Activated naive CD8-positive, alpha-beta T cell treated with anti-CD3 and anti-CD28 coated beads for 36 hours (primary cell): Measurements from ENCODE around the gene RNASE1. TPM values are rescaled to one million over a fixed set of nuclear protein-coding genes. Genes with fewer than 3 reads are reported as not detected.
"Not testable (repeated sequence)": the region's sequence is repeated elsewhere in the genome, so short reads cannot be mapped to it uniquely, and the experiment has no call there.

Experiments used
- DNase-seq: peaks from one replicate; pipeline ENCODE4 v3.0.0; 2021
- H3K27ac Mint-ChIP-seq: one replicate; pipeline ENCODE4 v1.8.0; 2022; ENCODE audit warnings: mild to moderate bottlenecking, moderate library complexity, mixed read lengths
- H3K27me3 Mint-ChIP-seq: one replicate; pipeline ENCODE4 v1.8.0; 2022; ENCODE audit warnings: mild to moderate bottlenecking, mixed read lengths
- H3K36me3 Mint-ChIP-seq: one replicate; pipeline ENCODE4 v1.8.0; 2021; ENCODE audit warnings: mild to moderate bottlenecking, mixed read lengths
- H3K4me1 Mint-ChIP-seq: one replicate; pipeline ENCODE4 v1.8.0; 2021; ENCODE audit warnings: mixed read lengths
- H3K4me3 Mint-ChIP-seq: one replicate; pipeline ENCODE4 v1.8.0; 2022; ENCODE audit warnings: mild to moderate bottlenecking, moderate library complexity, mixed read lengths
- H3K9me3 Mint-ChIP-seq: one replicate; pipeline ENCODE4 v1.8.0; 2022; ENCODE audit warnings: mixed read lengths
- total RNA-seq, 2 experiments: library from RNA; stranded (reverse); gene quantifications; one replicate each; pipeline ENCODE4 v1.2.3, GENCODE V29; 2021

The RNASE1 gene
- not detected for total RNA-seq

DNA sequence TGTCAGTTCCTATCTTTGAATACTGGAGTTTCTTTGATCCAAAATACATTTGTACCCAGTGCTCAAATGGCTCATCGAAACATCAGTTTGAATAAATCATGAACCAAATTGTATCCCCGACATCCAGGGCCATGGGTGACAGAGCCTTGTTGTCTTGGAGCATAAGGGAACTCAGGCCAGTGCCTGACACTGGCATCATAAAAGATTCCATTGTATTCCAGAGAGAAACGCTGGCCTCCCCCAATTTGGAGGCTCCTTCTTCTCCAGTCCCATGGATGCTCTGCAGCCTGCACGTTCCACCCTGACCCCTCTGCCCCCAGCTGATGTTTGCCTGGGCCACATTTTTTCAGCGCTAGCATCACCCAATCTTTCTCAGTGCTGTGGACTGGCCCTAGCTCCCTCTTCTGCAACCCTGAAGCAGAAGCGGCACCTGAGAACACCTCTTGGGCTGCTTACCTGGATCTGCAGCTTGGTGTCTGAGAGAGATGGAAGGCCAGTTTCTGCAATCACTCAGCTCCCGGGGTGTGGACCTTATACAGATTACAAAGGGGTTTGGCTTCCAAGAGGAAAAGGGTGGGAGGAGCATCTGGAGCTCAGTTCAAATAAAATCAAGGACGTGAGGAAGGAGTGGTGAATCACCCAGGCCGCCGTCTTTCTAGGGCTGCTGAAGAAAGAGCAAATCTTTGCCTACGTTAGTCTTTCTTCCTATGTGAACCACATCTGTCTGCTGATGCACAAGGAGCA, at the start of gene RNASE1:
Gene RNASE1, minus strand, starts transcription at position 504 of the 744 bp plus-strand sequence. CDS start 776 bp downstream, outside the sequence.
- DNase-seq, result no peak
- Mint-ChIP-seq H3K9me3 (no peaks in the 10 kb centered on the region), H3K27ac (no peak within 1 kb of the TSS), H3K27me3 (peaks cover 6% of the 10 kb centered on the region), H3K4me3 (no peak within 1 kb of the TSS), H3K4me1 (no peaks in the 10 kb centered on the region), H3K36me3 (no peaks in the 10 kb centered on the region)

DNA sequence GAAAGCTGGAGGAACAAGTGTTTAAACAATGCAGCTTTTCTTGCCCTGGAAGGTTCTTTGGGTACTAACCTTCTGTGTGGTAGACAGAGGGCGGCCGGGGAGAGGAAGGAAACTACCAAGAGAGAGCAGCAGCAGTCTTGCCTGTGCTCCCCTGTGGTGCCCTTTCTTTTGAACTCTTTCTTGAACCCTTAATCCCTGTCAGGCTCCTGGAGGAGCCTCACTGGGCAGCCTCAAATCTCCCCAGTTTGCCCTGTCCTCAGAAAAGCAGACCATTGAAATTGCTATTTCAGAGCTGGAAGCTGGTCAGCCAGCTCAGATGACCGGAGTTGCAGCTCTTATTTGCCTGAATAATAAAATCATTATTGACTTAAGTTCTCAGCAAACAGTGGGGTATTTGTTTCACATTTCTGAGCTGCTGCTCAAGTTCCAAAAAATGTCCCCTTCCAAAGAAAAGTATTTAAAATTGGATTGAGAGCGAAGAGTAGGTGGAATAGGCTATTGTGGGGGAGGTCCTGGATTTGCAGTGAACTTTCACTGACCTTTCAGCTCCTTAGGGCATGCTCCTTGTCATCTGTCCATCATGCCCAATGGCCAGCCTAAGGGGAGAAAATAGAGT, 46.4 kb upstream of the RNASE1 start:
- H3K27me3 Mint-ChIP-seq, result no peaks in the 10 kb centered on the region
- H3K4me1 Mint-ChIP-seq, result no peaks in the 10 kb centered on the region
- DNase-seq, result no peak
- no peaks in the 10 kb centered on the region for H3K9me3 Mint-ChIP-seq
- no peak overlapping the region for H3K4me3 Mint-ChIP-seq
- H3K27ac Mint-ChIP-seq, result no peak overlapping the region
- H3K36me3 Mint-ChIP-seq, result no peaks in the 10 kb centered on the region

DNA sequence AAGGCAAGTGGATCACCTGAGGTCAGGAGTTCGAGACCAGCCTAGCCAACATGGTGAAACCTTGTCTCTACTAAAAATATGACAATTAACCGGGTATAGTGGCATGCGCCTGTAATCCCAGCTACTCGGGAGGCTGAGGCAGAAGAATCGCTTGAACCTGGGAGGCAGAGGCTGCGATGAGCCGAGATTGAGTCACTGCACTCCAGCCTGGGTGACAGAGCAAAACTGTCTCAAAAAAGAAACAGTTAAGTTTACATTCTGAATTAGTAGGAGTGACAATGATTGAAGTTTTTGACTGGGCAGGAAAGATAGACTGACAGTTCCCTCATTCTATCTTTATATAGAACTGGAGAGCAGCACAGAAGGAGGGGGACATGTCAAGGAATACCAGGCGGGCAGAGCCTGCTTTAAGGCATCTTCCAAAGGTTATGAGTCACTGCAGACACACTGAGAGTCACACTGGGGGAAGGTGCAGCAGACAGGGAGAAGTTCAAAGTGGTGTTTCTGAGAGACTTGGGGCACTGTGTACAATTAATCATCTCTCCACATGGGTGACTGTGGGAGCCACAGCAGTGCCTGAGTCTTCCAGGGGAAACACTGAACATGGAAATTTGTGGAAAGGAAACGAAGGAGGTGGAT, 45.8 kb upstream of the RNASE1 start:
- no peaks in the 10 kb centered on the region for H3K27me3 Mint-ChIP-seq
- no peak overlapping the region for H3K4me3 Mint-ChIP-seq
- H3K4me1 Mint-ChIP-seq, result no peaks in the 10 kb centered on the region
- DNase-seq, result no peak
- no peak overlapping the region for H3K27ac Mint-ChIP-seq
- no peaks in the 10 kb centered on the region for H3K36me3 Mint-ChIP-seq
- no peaks in the 10 kb centered on the region for H3K9me3 Mint-ChIP-seq

DNA sequence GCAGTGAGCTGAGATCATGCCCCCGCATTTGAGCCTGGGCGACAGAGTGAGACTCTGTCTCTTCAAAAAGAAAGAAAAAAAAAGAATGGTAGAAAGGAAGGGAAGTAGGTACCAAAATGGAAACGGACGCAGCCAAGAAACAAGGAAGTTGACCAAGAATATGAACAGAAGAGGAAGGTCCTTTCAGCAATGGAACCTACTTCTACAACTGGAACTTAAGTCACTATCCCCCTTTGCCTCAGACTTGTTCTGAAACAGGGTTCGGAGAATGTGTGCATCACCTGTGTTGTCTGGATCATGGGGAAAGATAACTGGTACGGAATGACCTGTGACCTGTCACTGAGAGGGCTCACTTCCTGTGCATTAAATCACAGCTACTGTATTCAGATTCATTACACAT, 43.9 kb upstream of the RNASE1 start:
- Mint-ChIP-seq H3K9me3 (no peaks in the 10 kb centered on the region), H3K27ac (no peak overlapping the region), H3K4me3 (no peak overlapping the region), H3K36me3 (no peaks in the 10 kb centered on the region), H3K27me3 (no peaks in the 10 kb centered on the region), H3K4me1 (no peaks in the 10 kb centered on the region)
- no peak for DNase-seq

DNA sequence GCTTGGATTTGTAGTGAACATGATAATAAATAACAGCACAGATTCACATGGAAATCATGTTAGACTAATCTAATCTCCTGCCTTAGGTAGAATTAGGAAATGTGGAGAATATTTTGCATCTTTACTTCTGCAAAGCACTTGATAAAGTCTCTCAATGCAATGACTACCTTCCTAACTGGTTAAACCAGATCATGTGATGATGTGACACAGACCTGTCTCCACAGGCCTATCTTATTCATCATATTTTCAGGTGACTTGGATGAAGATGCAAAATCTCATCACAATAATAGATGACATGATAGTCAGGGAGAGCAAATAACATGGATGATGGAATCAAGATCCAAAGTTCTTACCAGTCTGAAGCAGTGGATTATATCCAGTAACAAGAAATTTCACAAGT, 38.5 kb upstream of the RNASE1 start:
- Mint-ChIP-seq H3K4me1 (no peaks in the 10 kb centered on the region), H3K27me3 (no peaks in the 10 kb centered on the region), H3K9me3 (no peaks in the 10 kb centered on the region), H3K4me3 (no peak overlapping the region), H3K36me3 (no peaks in the 10 kb centered on the region), H3K27ac (no peak overlapping the region)
- no peak for DNase-seq

DNA sequence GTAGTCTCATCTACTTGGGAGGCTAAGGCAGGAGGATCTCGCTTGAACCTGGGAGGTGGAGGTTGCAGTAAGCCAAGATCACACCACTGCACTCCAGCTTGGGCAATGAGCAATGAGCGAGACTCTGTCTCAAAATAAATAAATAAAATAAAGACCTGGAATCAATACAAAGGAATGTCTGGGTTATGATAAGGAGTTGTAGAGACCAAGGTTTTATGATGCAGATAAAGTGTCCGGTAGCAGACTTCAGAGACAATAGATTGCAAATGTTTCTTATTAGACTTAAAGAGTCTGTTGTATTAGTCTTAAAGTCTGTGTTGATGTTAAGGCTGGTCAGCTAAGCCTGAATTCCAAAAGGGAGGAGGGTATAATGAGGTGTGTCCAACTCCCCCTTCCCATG, 35.2 kb upstream of the RNASE1 start:
- Mint-ChIP-seq H3K4me3 (no peak overlapping the region), H3K9me3 (no peaks in the 10 kb centered on the region), H3K4me1 (no peaks in the 10 kb centered on the region), H3K36me3 (no peaks in the 10 kb centered on the region), H3K27me3 (no peaks in the 10 kb centered on the region), H3K27ac (no peak overlapping the region)
- DNase-seq, result no peak

DNA sequence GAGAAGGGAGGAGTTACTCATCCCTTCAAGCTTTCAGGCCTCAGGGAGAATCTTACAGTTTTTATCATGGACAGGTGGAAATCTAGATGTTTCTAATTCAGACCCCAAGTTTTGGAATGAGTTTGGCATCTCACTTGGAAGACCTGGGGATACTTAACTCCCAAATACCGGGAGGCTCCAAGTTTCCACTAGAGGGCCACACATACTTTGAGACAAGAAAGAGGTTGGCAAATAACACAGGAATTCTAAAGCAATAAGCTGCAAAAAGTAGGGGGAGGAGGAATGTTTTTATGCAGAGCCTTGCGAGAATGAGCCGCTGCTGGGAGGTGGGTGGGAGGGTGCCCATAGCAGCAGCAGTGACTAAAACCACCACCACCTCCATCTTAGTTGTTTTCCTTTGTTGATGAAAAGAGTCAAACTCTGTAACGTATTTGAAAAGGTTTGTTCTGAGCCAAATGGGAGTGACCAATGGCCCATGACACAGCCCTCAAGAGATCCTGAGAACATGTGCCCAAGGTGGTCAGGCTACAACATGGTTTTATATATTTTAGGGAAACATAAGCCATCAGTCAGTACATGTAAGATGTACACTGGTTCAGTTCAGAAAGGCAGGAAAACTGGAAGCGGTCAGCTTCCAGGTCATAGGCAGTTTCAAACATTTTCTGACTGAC, 34.2 kb upstream of the RNASE1 start:
- Mint-ChIP-seq H3K9me3 (no peaks in the 10 kb centered on the region), H3K27ac (no peak overlapping the region)

DNA sequence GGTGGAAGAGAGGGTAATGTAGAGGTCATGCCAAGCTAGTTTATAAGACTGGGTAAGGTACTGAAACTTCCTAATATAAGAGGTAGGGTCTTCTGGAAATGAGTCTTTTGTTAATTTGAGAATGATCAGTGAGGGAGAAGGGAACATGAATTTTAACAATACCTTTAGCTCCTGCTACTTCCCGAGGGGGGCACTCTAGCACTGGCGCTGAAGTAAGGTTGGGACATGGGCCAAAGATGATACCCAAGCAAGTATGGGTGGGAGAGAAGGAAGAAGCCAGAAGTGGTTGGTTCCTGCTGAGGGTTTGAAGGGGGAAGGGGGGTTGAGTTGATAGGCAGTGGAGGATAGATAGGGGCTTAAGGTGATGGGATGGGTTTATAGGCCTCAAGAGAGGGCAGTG, 32.3 kb upstream of the RNASE1 start:
- DNase-seq, result no peak
- Mint-ChIP-seq H3K4me3 (no peak overlapping the region), H3K36me3 (no peaks in the 10 kb centered on the region), H3K27me3 (no peaks in the 10 kb centered on the region), H3K27ac (no peak overlapping the region), H3K4me1 (no peaks in the 10 kb centered on the region), H3K9me3 (no peaks in the 10 kb centered on the region)

More for the DNA sequence above, 34.2 kb upstream of the RNASE1 start:
- no peaks in the 10 kb centered on the region for H3K4me1 Mint-ChIP-seq
- DNase-seq, result no peak
- H3K4me3 Mint-ChIP-seq, result no peak overlapping the region
- H3K36me3 Mint-ChIP-seq, result no peaks in the 10 kb centered on the region
- H3K27me3 Mint-ChIP-seq, result no peaks in the 10 kb centered on the region

DNA sequence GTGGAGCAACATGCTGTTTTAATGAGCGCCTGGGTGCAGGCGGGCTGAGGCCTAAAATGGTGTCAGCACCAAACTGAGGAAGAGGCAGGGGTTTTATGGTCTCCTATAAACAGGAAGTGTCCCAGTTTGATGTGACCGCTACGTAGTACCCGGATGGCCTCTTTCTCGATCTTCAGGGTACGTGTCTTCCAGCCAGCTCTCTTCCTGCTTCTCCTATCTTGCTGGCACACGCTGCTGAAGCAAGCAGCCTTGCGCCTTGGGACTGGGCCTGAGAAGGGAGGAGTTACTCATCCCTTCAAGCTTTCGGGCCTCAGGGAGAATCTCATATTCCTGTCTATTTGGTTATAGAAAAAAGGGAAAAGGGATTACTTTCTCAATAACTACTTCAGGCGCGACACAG, 28.2 kb upstream of the RNASE1 start:
- Mint-ChIP-seq H3K4me1 (no peaks in the 10 kb centered on the region), H3K27ac (no peak overlapping the region), H3K36me3 (no peaks in the 10 kb centered on the region), H3K9me3 (peaks cover 4% of the 10 kb centered on the region), H3K27me3 (no peaks in the 10 kb centered on the region), H3K4me3 (no peak overlapping the region)
- DNase-seq, result no peak

DNA sequence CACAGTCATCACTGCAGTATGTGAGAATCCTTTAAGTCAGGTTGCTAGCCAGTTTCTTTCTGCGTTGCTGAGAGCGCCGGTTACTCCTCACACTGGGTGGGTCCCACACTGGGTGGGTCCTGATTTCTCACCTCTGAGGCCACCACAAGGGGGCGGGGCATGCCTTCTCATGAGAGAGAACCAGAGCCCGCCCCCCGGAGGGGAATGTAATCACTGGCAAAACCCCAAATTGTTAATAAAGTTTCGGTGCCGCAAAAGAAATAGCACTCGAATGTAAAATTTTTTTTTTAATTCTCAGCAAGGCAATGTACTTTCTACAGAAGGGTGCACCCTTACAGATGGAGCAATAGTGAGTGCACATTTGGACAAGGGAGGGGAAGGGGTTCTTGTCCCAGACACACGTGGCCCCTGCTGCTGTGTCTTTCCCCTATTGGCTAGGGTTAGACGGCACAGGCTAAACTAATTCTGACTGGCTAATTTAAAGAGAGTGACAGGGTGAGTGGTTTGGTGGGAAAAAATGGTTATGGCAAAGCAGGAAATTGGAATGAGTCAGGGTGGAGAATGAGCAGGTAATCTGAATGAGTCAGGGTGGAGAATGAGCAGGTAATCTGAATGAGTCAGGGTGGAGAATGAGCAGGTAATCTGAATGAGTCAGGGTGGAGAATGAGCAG, 25.5 kb upstream of the RNASE1 start:
- not testable (repeated sequence) for H3K27me3 Mint-ChIP-seq, H3K4me1 Mint-ChIP-seq, DNase-seq, H3K27ac Mint-ChIP-seq, H3K9me3 Mint-ChIP-seq, H3K4me3 Mint-ChIP-seq, H3K36me3 Mint-ChIP-seq

DNA sequence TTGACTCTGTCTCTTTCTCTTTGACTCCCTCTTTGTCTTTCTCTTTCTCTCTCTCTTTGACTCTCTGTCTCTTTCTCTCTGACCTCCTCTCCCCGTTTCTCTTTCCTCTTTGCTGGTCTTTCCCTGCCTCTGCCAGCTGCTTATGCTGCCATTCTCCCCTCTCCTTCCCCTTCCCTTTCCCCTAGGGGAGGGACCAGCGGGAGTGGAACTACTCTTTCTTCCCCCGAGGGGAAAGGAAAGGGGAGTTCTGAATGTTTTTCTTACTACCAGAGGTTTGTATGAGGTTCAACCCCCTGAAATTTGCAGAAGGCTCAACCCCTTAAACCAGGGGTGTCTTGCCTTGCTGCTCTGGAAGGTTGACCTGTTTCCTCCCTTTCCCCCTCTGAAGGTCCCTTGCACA, 24.7 kb upstream of the RNASE1 start:
- no peak overlapping the region for H3K4me3 Mint-ChIP-seq
- peaks cover 4% of the 10 kb centered on the region for H3K27me3 Mint-ChIP-seq
- H3K27ac Mint-ChIP-seq, result no peak overlapping the region
- peaks cover 4% of the 10 kb centered on the region for H3K9me3 Mint-ChIP-seq
- no peaks in the 10 kb centered on the region for H3K36me3 Mint-ChIP-seq
- DNase-seq, result no peak
- no peaks in the 10 kb centered on the region for H3K4me1 Mint-ChIP-seq

DNA sequence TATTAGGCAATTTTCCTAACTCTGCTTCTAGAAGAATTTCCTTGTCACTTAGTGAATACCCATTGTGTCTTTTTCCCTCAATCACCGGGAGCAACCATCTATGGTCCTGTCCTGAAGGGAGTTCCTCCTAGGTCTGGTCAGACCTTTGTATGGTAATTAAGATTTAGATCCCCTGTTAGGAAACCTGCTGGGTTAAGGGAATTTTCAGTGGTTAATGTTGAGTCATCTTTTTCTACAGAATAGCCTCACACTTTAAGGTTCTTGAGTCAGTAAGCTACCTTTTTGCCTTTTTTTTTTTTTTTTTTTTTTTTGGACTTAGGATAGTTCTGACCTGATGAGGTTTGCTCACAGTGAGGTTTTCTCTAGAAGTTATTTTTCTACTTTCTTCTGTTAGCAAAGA, 24.0 kb upstream of the RNASE1 start:
- not testable (repeated sequence) for H3K27ac Mint-ChIP-seq

DNA sequence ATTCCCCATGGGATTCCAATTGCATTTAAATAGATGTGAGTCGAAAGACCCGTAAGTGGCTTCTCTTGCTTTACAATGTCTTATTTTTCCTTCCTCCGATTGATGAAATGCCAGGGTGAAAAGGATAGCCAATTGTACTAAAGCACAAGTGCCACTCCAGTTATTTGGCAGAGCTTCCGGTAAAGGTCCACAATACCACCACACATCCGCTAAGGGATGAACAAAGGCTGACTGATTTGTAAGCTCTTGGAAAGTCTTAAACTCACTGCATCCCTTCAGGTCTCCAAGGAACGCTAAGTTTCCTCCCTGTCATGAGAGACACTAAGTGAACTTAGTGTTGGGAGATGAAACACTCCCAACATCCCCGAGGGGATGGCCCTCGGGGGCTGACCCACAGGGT, 21.2 kb upstream of the RNASE1 start:
- peaks cover 4% of the 10 kb centered on the region for H3K27me3 Mint-ChIP-seq
- peaks cover 4% of the 10 kb centered on the region for H3K9me3 Mint-ChIP-seq
- no peaks in the 10 kb centered on the region for H3K4me1 Mint-ChIP-seq
- no peak overlapping the region for H3K4me3 Mint-ChIP-seq
- DNase-seq, result no peak
- no peaks in the 10 kb centered on the region for H3K36me3 Mint-ChIP-seq
- H3K27ac Mint-ChIP-seq, result no peak overlapping the region

More for the DNA sequence above, 24.0 kb upstream of the RNASE1 start:
- H3K27me3 Mint-ChIP-seq, H3K4me1 Mint-ChIP-seq, H3K4me3 Mint-ChIP-seq, DNase-seq, H3K36me3 Mint-ChIP-seq, H3K9me3 Mint-ChIP-seq: not testable (repeated sequence)

DNA sequence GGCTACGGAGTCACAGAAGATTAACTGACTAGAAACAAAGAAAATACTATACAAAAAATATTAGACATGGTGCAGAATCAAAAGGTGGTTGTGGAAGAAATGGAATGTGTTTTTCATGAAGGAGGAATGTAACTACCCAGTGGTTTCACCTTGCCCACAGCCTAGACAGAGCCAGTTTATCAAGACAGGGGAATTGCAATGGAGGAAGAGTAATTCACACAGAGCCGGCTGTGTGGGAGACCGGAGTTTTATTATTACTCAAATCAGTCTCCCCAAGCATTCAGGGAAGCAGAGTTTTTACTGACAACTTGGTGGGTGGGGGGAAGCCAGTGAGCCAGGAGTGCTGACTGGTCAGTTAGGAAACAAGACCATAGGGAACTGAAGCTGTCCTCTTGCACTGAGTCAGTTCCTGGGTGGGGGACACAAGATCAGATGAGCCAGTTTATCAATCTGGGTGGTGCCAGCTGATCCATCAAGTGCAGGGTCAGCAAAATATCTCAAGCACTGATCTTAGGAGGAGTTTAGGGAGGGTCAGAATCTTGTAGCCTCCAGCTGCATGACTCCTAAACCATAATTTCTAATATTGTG, 19.0 kb upstream of the RNASE1 start:
- not testable (repeated sequence) for H3K4me3 Mint-ChIP-seq, H3K4me1 Mint-ChIP-seq, H3K27me3 Mint-ChIP-seq, DNase-seq, H3K9me3 Mint-ChIP-seq, H3K27ac Mint-ChIP-seq, H3K36me3 Mint-ChIP-seq
